Glutamatergic neuron (in vitro differentiated cells): ENCODE results near the gene CTNNBIP1. TPM values are rescaled to one million over a fixed set of nuclear protein-coding genes. Genes with fewer than 3 reads are reported as not detected.

Source experiments
- DNase-seq: peaks from one replicate; pipeline ENCODE4 v3.0.0; 2022
- H3K27ac Mint-ChIP-seq: one replicate; pipeline ENCODE4 v1.8.0; 2020; ENCODE audit warnings: mild to moderate bottlenecking, mixed read lengths, inconsistent platforms; ENCODE audit not compliant: unreplicated experiment
- H3K27me3 Mint-ChIP-seq: one replicate; pipeline ENCODE4 v1.8.0; 2020; ENCODE audit warnings: mild to moderate bottlenecking, moderate library complexity, mixed read lengths, inconsistent platforms; ENCODE audit not compliant: unreplicated experiment
- H3K36me3 Mint-ChIP-seq: one replicate; pipeline ENCODE4 v1.8.0; 2020; ENCODE audit warnings: mild to moderate bottlenecking, mixed read lengths, inconsistent platforms; ENCODE audit not compliant: unreplicated experiment
- H3K4me1 Mint-ChIP-seq: one replicate; pipeline ENCODE4 v1.8.0; 2020; ENCODE audit warnings: mild to moderate bottlenecking, low read depth, mixed read lengths, inconsistent platforms; ENCODE audit not compliant: unreplicated experiment
- H3K4me3 Mint-ChIP-seq: one replicate; pipeline ENCODE4 v1.8.0; 2020; ENCODE audit warnings: mild to moderate bottlenecking, mixed read lengths, inconsistent platforms; ENCODE audit not compliant: unreplicated experiment
- H3K9me3 Mint-ChIP-seq: one replicate; pipeline ENCODE4 v1.8.0; 2020; ENCODE audit warnings: mild to moderate bottlenecking, moderate library complexity, mixed read lengths, inconsistent platforms; ENCODE audit not compliant: unreplicated experiment
- CTCF ChIP-seq: fragments of 200-600 bp; sonication (generic); IDR thresholded peaks from one replicate; pipeline ENCODE4 v1.5.0; 2021; ENCODE audit not compliant: partially characterized antibody, unreplicated experiment
- total RNA-seq: library from RNA; stranded (reverse); fragmentation: NEBNext Ultra II Directional; extraction: Animal tissue kit (Norgen Biotek cat#: 25700); gene quantifications from one replicate; pipeline ENCODE4 v1.2.1, GENCODE V29; 2021; ENCODE audit not compliant: unreplicated experiment

CTNNBIP1 gene
- total RNA-seq, 1 donor from 2014 or later: 50.7 TPM

GRCh38 chr1:9840176-9840575, 69.9 kb downstream of the CTNNBIP1 start:
- peaks cover 6% of the 10 kb centered on the region for H3K9me3 Mint-ChIP-seq
- TF ChIP-seq CTCF: no peak

DNA sequence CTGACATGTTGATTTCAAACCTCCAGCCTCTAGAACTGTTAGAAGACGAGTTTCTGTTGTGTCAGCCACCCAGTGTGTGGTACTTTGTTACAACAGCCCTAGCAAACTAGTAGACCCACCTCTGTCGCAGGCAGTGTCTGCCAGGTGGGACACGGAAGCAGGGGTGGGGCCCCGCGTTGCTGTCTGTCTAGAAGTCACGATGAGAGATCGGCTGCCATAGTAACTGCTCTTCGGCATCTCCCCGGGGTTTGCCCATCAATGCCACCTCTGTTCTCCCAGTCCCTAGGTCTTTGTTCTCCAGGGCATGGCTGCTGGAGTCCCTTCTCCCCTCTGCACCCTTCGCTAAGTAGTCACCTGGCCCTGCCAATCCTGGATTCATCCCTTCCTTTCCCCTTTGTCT, 71.1 kb downstream of the CTNNBIP1 start:
- Mint-ChIP-seq H3K4me1 (peaks cover 15% of the 10 kb centered on the region), H3K4me3 (no peak overlapping the region), H3K27ac (no peak overlapping the region), H3K36me3 (no peaks in the 10 kb centered on the region), H3K27me3 (peaks cover 3% of the 10 kb centered on the region), H3K9me3 (peaks cover 4% of the 10 kb centered on the region)
- no peak for DNase-seq
- no peak for TF ChIP-seq CTCF

More at GRCh38 chr1:9840176-9840575, 69.9 kb downstream of the CTNNBIP1 start:
- no peak for DNase-seq
- no peaks in the 10 kb centered on the region for H3K36me3 Mint-ChIP-seq
- H3K4me3 Mint-ChIP-seq: no peak overlapping the region
- H3K27me3 Mint-ChIP-seq: peaks cover 3% of the 10 kb centered on the region
- H3K27ac Mint-ChIP-seq: no peak overlapping the region
- H3K4me1 Mint-ChIP-seq: peaks cover 15% of the 10 kb centered on the region

GRCh38 chr1:9836632-9836960, 73.5 kb downstream of the CTNNBIP1 start:
- TF ChIP-seq CTCF: no peak
- H3K4me1 Mint-ChIP-seq: peaks cover 15% of the 10 kb centered on the region
- no peak overlapping the region for H3K4me3 Mint-ChIP-seq
- H3K36me3 Mint-ChIP-seq: no peaks in the 10 kb centered on the region
- no peak overlapping the region for H3K27ac Mint-ChIP-seq
- H3K9me3 Mint-ChIP-seq: peaks cover 2% of the 10 kb centered on the region
- H3K27me3 Mint-ChIP-seq: peaks cover 3% of the 10 kb centered on the region
- no peak for DNase-seq

DNA sequence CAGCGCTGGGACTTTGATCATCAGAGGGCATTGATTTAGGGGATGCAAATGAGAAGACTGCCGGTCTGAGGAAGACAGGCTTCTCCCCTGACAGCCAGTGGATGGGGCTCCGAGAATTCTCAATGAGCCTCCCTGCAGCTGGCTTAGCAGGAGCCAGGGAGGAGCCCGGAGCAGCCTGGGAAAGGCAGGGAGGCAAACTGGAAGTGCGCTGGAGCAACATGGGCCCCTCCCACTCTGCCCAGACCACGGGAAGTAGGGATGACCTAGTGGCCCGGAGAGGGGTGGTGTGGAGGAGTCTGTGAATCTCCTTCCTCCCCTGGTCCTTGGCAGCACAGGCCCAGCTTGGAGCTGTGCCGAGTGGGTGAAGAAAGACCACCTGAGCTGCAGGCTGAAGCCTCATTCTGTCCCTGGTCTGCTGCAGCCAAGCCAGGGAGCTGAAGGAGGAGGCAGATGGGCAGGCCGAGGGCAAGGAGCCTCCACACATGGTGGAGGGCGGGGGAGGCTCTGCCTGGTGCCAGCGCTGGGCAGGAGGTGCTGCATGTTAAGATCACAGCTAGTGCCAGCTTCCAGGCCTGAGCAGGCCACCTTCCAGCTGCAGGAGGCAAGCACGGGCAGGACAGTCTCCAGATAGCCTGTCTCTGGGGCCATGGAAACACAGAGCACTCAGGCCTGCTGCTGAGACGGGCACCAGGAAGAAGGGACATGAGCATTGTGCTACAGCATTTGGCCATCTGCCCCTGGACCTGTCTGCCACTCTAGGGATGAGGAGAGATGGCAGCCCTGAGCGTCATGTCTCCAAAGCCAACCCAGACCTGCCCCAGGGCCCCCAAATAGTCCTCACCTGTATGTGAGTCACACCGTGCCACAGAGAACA, 74.1 kb downstream of the CTNNBIP1 start:
- peaks cover 3% of the 10 kb centered on the region for H3K27me3 Mint-ChIP-seq
- H3K9me3 Mint-ChIP-seq: peaks cover 2% of the 10 kb centered on the region
- H3K27ac Mint-ChIP-seq: peak overlapping the region; percentile 59
- H3K4me1 Mint-ChIP-seq: peaks cover 15% of the 10 kb centered on the region
- peak overlapping the region; percentile 34 for H3K4me3 Mint-ChIP-seq
- H3K36me3 Mint-ChIP-seq: no peaks in the 10 kb centered on the region
- TF ChIP-seq CTCF: no peak
- DNase-seq: peak; percentile 69

- Mint-ChIP-seq H3K4me3 (peak overlapping the region; percentile 34), H3K4me1 (peaks cover 15% of the 10 kb centered on the region), H3K9me3 (no peaks in the 10 kb centered on the region), H3K36me3 (no peaks in the 10 kb centered on the region), H3K27me3 (peaks cover 3% of the 10 kb centered on the region), H3K27ac (peak overlapping the region; percentile 59)
- no peak for TF ChIP-seq CTCF
- DNase-seq: no peak
Measured at GRCh38 chr1:9835404-9835757, 74.7 kb downstream of the CTNNBIP1 start.
